HG03045 (cell line): Measurements from ENCODE around the gene RPUSD1.
"Not testable (repeated sequence)": the region's sequence is repeated elsewhere in the genome, so short reads cannot be mapped to it uniquely, and the experiment has no call there.

Experiments used
- ATAC-seq: cut with Tn5 transposase; IDR thresholded peaks from one replicate; pipeline ENCODE4 v1.9.1; 2021; ENCODE audit warnings: mild to moderate bottlenecking, moderate library complexity; ENCODE audit not compliant: unreplicated experiment

Gene RPUSD1

DNA sequence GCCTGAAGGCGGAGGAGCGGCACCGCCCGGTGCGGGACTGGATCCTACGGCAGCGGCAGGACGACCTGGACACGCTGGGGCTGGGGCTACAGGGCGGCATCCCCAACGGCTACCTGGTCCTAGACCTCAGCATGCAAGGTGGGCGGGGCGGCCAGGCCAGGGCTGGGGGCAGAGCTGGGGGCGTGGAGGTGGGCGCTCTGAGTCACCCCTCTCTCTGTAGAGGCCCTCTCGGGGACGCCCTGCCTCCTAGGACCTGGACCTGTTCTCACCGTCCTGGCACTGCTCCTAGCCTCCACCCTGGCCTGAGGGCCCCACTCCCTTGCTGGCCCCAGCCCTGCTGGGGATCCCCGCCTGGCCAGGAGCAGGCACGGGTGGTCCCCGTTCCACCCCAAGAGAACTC, 19.8 kb downstream of the RPUSD1 start:
- no peak for ATAC-seq

GRCh38 chr16:767743-768235, 20.4 kb downstream of the RPUSD1 start:
- no peak for ATAC-seq

DNA sequence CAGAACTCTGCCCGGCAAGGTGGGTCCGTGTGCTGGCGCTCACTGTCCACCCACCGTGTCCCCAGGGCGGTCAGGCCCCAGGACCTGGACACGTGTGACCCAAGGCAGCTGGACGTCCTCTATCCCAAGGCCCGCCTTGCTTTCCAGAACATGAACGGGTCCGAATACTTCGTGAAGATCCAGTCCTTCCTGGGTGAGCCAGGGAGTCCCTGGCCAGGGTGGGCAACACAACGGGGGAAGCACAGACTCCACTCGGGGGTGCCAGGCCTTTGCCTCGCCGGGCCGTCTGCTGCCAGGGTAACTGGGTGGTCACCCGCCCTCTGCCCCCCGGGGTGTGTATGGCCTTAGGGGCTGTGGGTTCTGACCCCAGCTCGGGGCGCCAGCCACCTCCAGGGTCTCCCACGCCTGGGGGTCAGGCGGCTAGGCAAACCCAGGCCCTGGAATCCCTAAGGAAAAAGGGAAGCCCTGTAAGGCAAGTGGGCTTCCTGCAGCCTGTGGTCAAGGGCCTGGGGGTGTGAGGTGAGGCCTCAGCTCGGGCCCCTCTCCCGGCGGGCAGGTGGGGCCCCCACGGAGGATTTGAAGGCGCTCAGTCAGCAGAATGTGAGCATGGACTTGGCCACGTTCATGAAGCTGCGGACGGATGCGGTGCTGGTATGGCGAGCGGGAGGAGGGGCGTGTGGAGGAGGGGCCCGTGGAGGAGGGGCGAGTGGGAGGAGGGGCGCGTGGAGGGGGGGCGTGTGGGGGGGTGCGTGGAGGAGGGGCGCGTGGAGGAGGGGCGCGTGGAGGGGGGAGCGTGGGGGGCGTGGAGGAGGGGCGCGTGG, 21.2 kb downstream of the RPUSD1 start:
- ATAC-seq = no peak

GRCh38 chr16:766008-766819, 22.0 kb downstream of the RPUSD1 start:
- no peak for ATAC-seq

DNA sequence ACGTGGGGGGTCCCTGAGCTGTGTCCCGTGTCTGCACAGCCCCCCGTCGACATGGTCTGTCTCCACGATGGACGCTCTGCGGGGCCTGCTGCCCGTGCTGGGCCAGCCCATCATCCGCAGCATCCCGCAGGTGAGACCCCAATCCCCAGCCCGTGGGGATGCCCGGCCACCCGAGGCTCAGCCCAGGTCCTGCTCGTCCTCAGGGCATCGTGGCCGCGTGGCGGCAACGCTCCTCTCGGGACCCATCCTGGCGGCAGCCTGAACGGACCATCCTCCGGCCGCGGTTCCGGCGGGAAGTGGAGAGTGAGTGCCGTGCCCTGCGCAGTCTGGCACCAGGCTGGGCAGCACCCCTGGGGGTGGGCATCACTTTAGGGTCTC, 22.7 kb downstream of the RPUSD1 start:
- no peak for ATAC-seq

DNA sequence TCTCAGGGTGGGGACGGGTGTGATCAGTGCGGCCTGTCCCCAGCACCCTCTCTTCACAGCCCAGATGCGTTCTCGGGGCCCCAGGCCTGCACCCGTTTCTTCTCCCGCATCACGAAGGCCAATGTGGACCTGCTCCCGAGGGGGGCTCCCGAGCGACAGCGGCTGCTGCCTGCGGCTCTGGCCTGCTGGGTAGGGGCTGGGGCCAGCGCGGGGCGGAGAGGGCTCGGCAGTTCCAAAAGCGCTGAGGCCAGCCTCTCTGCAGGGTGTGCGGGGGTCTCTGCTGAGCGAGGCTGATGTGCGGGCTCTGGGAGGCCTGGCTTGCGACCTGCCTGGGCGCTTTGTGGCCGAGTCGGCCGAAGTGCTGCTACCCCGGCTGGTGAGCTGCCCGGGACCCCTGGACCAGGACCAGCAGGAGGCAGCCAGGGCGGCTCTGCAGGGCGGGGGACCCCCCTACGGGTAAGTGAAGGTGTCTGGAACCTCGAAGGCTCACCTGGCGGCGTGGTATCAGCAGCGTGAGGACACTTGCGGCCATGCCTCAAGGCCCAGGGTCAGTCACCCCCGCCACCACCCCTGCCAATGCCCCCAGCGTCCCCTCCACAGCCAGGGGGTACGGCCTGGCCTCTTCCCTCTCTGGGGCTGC, 23.2 kb downstream of the RPUSD1 start:
- ATAC-seq = no peak

GRCh38 chr16:764184-764750, 23.9 kb downstream of the RPUSD1 start:
- no peak for ATAC-seq

DNA sequence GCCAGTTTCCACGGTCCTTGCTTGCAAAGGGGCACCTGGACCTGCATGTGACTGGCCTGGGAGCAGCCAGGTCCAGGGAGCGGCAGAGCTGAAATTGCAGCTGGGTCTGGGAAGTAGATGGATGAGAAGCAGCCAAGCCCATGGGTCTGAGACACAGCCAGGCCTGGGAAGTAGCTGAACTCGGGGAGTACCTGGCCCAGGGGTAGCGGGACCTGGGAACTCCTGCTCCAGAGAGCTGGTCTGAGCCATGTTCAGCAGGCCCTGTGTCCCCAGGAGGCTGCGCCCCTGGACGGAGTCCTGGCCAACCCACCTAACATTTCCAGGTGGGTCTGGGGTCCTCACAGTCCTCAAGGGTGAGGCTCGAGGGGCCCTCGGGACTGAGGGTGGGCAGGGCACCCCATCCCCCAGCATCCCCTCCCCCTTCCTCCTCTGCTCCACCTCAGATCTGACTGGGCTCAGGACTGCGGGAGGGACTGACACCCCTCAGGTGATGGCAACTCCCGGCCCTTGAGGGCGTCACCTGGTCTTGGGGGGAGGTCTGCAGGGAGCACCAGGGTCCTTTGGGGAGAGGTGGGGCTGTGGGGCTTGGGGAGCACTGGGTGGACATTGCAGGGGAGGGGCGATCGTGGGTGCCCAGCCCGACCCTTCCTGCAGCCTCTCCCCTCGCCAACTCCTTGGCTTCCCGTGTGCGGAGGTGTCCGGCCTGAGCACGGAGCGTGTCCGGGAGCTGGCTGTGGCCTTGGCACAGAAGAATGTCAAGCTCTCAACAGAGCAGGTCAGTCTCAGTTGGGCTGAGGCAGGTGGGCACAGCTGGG, 24.6 kb downstream of the RPUSD1 start:
- no peak for ATAC-seq

DNA sequence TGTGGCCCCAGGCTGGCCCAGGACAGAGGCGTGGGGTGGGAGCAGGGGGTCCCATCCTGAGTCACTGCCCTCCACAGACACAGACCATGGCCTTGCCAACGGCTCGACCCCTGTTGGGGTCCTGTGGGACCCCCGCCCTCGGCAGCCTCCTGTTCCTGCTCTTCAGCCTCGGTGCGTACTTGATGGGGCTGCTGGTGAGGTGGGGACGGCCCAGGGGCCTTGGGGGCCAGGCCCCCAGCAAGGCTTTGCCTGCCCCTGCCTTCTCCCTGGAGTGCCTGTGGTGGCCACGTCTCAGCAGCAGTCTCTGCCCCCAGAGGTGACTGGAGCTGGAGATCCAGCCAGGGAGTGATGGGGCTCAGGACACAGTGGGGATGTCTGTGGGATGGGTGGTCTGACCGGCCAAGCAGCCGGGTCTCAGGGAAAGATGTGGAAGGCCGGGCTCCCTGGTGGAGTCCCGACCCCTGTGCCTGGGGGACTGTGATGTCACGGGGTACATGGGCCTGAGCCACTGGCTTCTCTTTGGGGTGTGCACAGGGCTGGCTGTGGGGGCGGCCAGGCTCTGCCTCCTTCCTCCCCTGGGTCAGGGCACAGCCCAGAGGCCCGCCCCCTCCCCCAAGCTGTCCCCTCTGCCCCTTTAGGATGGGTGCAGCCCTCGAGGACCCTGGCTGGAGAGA, 25.4 kb downstream of the RPUSD1 start:
- ATAC-seq = no peak

GRCh38 chr16:761625-762513, 26.3 kb downstream of the RPUSD1 start:
- ATAC-seq = no peak

DNA sequence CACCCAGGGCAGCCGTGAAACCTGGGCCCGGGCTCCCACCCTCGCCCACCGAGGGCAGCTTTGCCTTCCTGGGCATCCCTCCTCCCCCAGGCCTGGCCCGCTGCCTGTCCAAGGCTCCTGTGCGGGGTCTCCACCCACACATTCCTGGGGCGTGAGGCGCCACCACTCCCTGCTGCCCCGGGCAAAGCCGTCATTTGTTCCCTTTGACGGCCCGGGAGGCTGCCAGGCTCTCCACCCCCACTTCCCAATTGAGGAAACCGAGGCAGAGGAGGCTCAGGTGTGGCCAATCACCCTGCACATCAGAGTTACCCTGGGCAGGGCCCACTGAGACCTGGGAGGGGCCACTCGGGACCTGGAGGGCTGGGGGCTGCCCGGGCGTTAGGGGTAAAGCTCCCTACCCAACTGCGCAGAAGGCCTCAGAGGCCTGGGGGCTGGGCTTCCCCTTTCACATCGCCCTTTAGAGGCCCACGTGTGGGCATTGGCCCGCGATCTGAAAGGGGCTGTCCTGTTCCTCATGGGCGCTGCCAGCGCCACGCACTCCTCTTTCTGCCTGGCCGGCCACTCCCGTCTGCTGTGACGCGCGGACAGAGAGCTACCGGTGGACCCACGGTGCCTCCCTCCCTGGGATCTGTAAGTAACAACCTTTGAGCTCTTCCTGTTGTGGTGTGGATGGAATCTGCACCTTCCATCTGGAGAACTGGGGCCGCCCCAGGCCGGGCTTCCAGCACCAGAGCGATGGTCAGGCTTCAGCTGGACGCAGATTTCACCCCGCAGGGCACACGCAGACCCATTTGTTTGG, 27.4 kb downstream of the RPUSD1 start, which contains the start of gene MSLN:
Gene MSLN (plus strand): TSS at position 190 of the 799 bp plus-strand sequence. CDS start 1,947 bp downstream, outside the sequence.
- ATAC-seq = no peak

- ATAC-seq = no peak
Observed at GRCh38 chr16:760065-760464, 28.1 kb downstream of the RPUSD1 start.

DNA sequence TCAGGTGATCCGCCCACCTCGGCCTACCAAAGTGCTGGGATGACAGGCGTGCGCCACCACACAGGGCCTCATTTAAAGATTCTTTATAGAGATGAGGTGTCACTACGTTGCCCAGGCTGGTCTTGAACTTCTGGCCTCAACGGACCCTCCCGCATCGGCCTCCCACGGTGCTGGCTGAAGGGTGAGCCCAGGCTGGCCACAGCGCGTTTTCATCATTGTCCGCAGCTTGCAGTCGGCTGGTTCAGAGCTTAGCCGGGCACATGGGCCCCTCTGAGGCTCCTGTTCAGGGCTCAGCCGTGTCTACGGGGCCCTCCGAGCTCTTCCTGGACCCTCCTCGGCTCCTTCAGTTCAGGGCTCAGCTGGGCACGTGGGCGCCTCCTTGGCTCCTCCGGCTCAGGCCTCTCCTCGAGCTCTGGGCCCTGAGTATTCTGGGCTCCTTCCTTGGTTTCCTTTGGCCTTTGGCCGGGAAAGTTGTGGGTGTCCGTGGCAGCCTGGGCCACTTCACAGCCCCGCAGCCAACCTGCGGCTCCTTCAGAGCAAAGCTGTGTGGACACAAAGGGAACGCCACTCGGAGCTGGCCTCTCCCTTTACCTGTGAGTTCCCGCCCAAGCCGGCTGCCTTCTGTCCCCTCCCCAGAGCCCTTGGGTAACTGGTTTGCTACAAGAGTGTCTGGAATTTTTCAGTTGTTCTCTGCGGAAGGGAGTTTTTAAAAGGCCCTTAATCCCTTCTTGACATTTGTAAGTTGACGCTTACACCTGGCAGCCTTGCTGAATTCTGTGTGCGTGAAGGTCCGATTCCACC, 28.9 kb downstream of the RPUSD1 start:
- ATAC-seq = no peak

DNA sequence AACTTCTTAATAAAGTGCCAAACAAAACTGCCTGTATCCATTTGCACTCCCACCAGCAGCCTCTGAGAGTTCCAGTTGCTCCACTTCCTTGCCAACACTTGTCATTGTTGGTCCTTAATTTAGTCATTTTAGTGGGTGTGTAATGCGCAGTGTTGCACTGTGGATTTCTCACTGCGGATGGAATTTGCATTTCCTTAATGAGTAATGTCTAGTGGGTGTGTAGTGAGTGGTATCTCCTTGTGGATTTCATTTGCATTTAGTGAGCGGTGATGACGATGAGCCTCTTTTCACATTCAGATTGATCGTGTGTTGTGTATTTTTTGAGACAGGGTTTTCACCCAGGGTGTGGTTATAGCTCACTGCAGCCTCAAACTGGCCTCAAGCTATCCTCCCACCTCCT, 31.8 kb downstream of the RPUSD1 start:
- no peak for ATAC-seq

GRCh38 chr16:754656-755055, 33.5 kb downstream of the RPUSD1 start:
- ATAC-seq = no peak

DNA sequence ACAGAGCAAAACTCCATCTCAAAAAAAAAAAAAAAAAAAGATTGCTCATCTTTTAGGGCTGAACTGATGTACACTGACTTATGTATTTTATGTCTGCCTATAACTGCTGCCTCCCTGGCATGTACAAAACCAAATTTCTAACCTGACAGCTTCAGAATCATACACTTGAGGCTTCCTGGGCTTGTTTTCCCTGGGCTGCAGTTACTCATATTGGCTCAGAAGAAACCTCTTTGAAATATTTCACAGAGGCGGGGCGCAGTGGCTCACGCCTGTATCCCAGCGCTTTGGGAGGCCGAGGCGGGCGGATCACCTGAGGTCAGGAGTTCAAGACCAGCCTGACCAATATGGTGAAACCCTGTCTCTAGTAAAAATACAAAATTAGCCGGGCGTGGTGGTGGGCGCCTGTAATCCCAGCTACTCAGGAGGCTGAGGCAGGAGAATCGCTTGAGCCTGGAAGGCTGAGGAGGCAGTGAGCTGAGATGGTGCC, 34.0 kb downstream of the RPUSD1 start:
- ATAC-seq = not testable (repeated sequence)

DNA sequence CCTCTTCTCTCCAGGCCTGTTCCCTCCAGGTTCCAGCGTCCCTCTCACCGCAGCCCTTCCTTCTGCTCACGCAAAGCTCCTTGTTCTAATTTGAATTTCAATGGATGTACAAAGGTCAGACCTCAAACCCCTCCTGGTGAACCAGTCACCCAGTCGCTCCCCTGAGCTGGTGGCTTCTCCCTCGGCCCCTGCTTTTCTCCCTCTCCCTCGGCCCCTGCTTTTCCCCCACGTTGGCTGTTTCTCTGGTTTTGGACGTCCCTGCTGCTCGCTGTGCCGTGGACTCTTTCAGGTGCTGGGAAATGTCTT, 36.2 kb downstream of the RPUSD1 start:
- ATAC-seq = no peak
